Stimulated activated CD4-positive, alpha-beta T cell treated with anti-CD3 and anti-CD28 coated beads, Interleukin-4, amount 100 ng/mL, for 1 hour (primary cell): ENCODE results near the gene GYG2.
"Not testable (repeated sequence)": the region's sequence is repeated elsewhere in the genome, so short reads cannot be mapped to it uniquely, and the experiment has no call there.

Source experiments
- DNase-seq: peaks from one replicate; pipeline ENCODE4 v3.0.0-alpha.2; 2020

GYG2 gene

GRCh38 chrX:2828344-2828958 lies at the start of gene GYG2:
Gene GYG2, plus strand, starts transcription at chrX:2828930. Its CDS starts 1,259 bp downstream, at chrX:2830189.
- DNase-seq, result no peak

GRCh38 chrX:2780472-2781225 lies 48.1 kb upstream of the GYG2 start:
- not testable (repeated sequence) for DNase-seq

- DNase-seq, result no peak
These were observed 47.5 kb upstream of the GYG2 start for GRCh38 chrX:2781226-2781571.

GRCh38 chrX:2781698-2782097 lies 47.0 kb upstream of the GYG2 start:
- DNase-seq, result no peak

GRCh38 chrX:2782171-2782570 lies 46.6 kb upstream of the GYG2 start:
- DNase-seq, result no peak

GRCh38 chrX:2782778-2783177 lies 46.0 kb upstream of the GYG2 start:
- DNase-seq, result no peak

GRCh38 chrX:2784026-2784425 lies 44.7 kb upstream of the GYG2 start:
- no peak for DNase-seq

GRCh38 chrX:2785538-2785937 lies 43.2 kb upstream of the GYG2 start:
- DNase-seq, result no peak

GRCh38 chrX:2788980-2789379 lies 39.8 kb upstream of the GYG2 start:
- no peak for DNase-seq

- no peak for DNase-seq
These were observed 39.2 kb upstream of the GYG2 start for GRCh38 chrX:2789569-2789968.

- no peak for DNase-seq
These were observed 35.0 kb upstream of the GYG2 start for GRCh38 chrX:2793752-2794151.

- DNase-seq, result no peak
These were observed 34.4 kb upstream of the GYG2 start for GRCh38 chrX:2794336-2794735.

- DNase-seq, result not testable (repeated sequence)
These were observed 31.9 kb upstream of the GYG2 start for GRCh38 chrX:2796808-2797207.

GRCh38 chrX:2799369-2799768 lies 29.4 kb upstream of the GYG2 start:
- no peak for DNase-seq

- DNase-seq, result not testable (repeated sequence)
These were observed 28.8 kb upstream of the GYG2 start for GRCh38 chrX:2799980-2800379.

- DNase-seq, result no peak
These were observed 27.5 kb upstream of the GYG2 start for GRCh38 chrX:2801223-2801622.

- DNase-seq, result not testable (repeated sequence)
These were observed 26.2 kb upstream of the GYG2 start for GRCh38 chrX:2802376-2803090.

- DNase-seq, result not testable (repeated sequence)
These were observed 25.2 kb upstream of the GYG2 start for GRCh38 chrX:2803486-2803885.

- not testable (repeated sequence) for DNase-seq
These were observed 24.5 kb upstream of the GYG2 start for GRCh38 chrX:2804106-2804843.

- not testable (repeated sequence) for DNase-seq
These were observed 23.9 kb upstream of the GYG2 start for GRCh38 chrX:2804858-2805257.

GRCh38 chrX:2811271-2811670 lies 17.5 kb upstream of the GYG2 start:
- no peak for DNase-seq

- DNase-seq, result peak; percentile 18
These were observed 16.4 kb upstream of the GYG2 start for GRCh38 chrX:2812161-2812907.

GRCh38 chrX:2817036-2817435 lies 11.7 kb upstream of the GYG2 start:
- DNase-seq, result no peak
